Body of pancreas (tissue), 4 donors: ENCODE measurements around the gene KLRB1. TPM values are rescaled to one million over a fixed set of nuclear protein-coding genes. Genes with fewer than 3 reads are reported as not detected.
"Not testable (repeated sequence)": the region's sequence is repeated elsewhere in the genome, so short reads cannot be mapped to it uniquely, and the experiment has no call there.

Source experiments
- ATAC-seq: fragments of 150-250 bp; one replicate; pipeline ENCODE4 v1.9.1; 2016
- DNase-seq, 4 donors: peaks; one replicate each; pipeline ENCODE4 v3.0.0-alpha.2; 2019
- H3K27ac ChIP-seq, 4 donors: fragments of 200-600 bp; sonication (generic); 1 replicate in 3 of 4; 2 replicates in 1 of 4; pipeline versions ENCODE4 v1.5.1 to v1.6.1; 2016 to 2019; ENCODE audit warnings: mild to moderate bottlenecking in 1 of 4, mixed read lengths in 1 of 4, moderate library complexity in 1 of 4
- H3K27me3 ChIP-seq, 2 donors: fragments of 200-600 bp; sonication (generic); one replicate each; pipeline ENCODE4 v1.6.0; 2016; ENCODE audit warnings: mild to moderate bottlenecking in 1 of 2
- H3K36me3 ChIP-seq, 2 donors: fragments of 200-600 bp; sonication (generic); replicated peaks in 1 of 2; 2 replicates each; pipeline ENCODE4 v1.5.1; 2016; ENCODE audit warnings: low read depth in 2 of 2; ENCODE audit not compliant: insufficient read depth in 1 of 2
- H3K4me1 ChIP-seq: fragments of 200-600 bp; sonication (generic); one replicate; pipeline ENCODE4 v1.6.0; 2016
- H3K4me3 ChIP-seq, 2 donors: fragments of 200-600 bp; sonication (generic); 1 replicate in 1 of 2; 2 replicates in 1 of 2; pipeline ENCODE4 v1.5.1; 2016 to 2019
- H3K9me3 ChIP-seq, 3 donors: fragments of 200-600 bp; sonication (generic); 1 replicate in 2 of 3; 2 replicates in 1 of 3; pipeline ENCODE4 v1.5.1; 2016
- CTCF ChIP-seq, 7 experiments: fragments of 450-650 bp in 4 of 7; fragments of 200-600 bp in 3 of 7; sonication (generic) in 3 of 7; IDR thresholded peaks; one replicate each; pipeline ENCODE4 v1.5.1; 2016 to 2019; ENCODE audit warnings: antibody characterized with exemption in 7 of 7
- POLR2A ChIP-seq, 3 donors: fragments of 450-650 bp; IDR thresholded peaks; one replicate each; pipeline ENCODE4 v1.6.1; 2016; ENCODE audit warnings: antibody characterized with exemption in 3 of 3, mild to moderate bottlenecking in 2 of 3
- WGBS, 2 donors: methylation state at CpG; one replicate each; pipeline ENCODE4 v1.1.5; 2017; 5-methylcytosine and 5-hydroxymethylcytosine counted together
- intact Hi-C: fragments of 100-400 bp; cut with DNase I; formaldehyde crosslinking; loops from one replicate; pipeline ENCODE4 v1.15.1; 2023
- total RNA-seq, 2 donors: library from RNA; depleted of rRNA; stranded (reverse); fragments of >200 nt; gene quantifications; one replicate each; pipeline ENCODE4 v1.1.0, GENCODE V29; 2016

Gene KLRB1
- total RNA-seq, 2 donors from 2014 or later, result 0.26 TPM; not detected in 1

GRCh38 chr12:9605483-9605882 is 2.2 kb downstream of the KLRB1 start:
- Histone ChIP-seq H3K4me3 (no peak overlapping the region), H3K4me1 (no peaks in the 10 kb centered on the region), H3K27ac (no peak overlapping the region), H3K36me3 (no peaks in the 10 kb centered on the region), H3K9me3 (no peaks in the 10 kb centered on the region), H3K27me3 (no peaks in the 10 kb centered on the region)
- 87 to 90% methylated on average over 2 of the region's 2 CpGs for WGBS, 2 donors
- intact Hi-C loops, result no loop called here
- TF ChIP-seq POLR2A (IDR thresholded peaks at IDR 0.05) (no peak), CTCF (IDR thresholded peaks at IDR 0.05) (no peak)
- ATAC-seq, result no peak
- DNase-seq, result no peak

- WGBS, 2 donors, result 92 to 95% methylated on average over 5 of the region's 5 CpGs
- H3K27me3 ChIP-seq, result no peaks in the 10 kb centered on the region
- intact Hi-C loops, result no loop called here
- no peak for TF ChIP-seq POLR2A (IDR thresholded peaks at IDR 0.05)
- no peak for TF ChIP-seq CTCF (IDR thresholded peaks at IDR 0.05)
- no peaks in the 10 kb centered on the region for H3K4me1 ChIP-seq
- no peak for ATAC-seq
- H3K36me3 ChIP-seq, result no peaks in the 10 kb centered on the region
- H3K4me3 ChIP-seq, result no peak overlapping the region
- no peaks in the 10 kb centered on the region for H3K9me3 ChIP-seq
- no peak overlapping the region for H3K27ac ChIP-seq
- DNase-seq, result no peak
These were observed 3.4 kb downstream of the KLRB1 start for GRCh38 chr12:9604287-9604686.

GRCh38 chr12:9600426-9600825 is 7.3 kb downstream of the KLRB1 start:
- H3K4me1 ChIP-seq, result peaks cover 11% of the 10 kb centered on the region
- H3K27me3 ChIP-seq, H3K4me3 ChIP-seq, DNase-seq, H3K9me3 ChIP-seq, H3K27ac ChIP-seq, H3K36me3 ChIP-seq, ATAC-seq, intact Hi-C loops: not testable (repeated sequence)
- WGBS, 2 donors, result 50 to 67% methylated on average over 1 to 3 of the region's 3 CpGs

- Histone ChIP-seq H3K36me3 (no peaks in the 10 kb centered on the region), H3K4me1 (peaks cover 11% of the 10 kb centered on the region), H3K9me3 (no peaks in the 10 kb centered on the region), H3K27me3 (no peaks in the 10 kb centered on the region), H3K4me3 (no peak overlapping the region), H3K27ac (no peak overlapping the region)
- ATAC-seq (no peak), DNase-seq (no peak)
- TF ChIP-seq POLR2A (IDR thresholded peaks at IDR 0.05), result no peak
- TF ChIP-seq CTCF (IDR thresholded peaks at IDR 0.05), result no peak
- intact Hi-C loops, result no loop called here
- WGBS, 2 donors, result 7 to 14% methylated on average over 3 of the region's 3 CpGs
These were observed 9.4 kb downstream of the KLRB1 start for GRCh38 chr12:9598363-9598762.

GRCh38 chr12:9597365-9597764 is 10.4 kb downstream of the KLRB1 start:
- H3K36me3 ChIP-seq, result no peaks in the 10 kb centered on the region
- no peak for TF ChIP-seq POLR2A (IDR thresholded peaks at IDR 0.05)
- DNase-seq, result no peak
- H3K4me3 ChIP-seq, result no peak overlapping the region
- no peak for ATAC-seq
- peaks cover 11% of the 10 kb centered on the region for H3K4me1 ChIP-seq
- H3K27ac ChIP-seq, result no peak overlapping the region
- 89% methylated on average over 5 of the region's 5 CpGs for WGBS, 2 donors
- H3K9me3 ChIP-seq, result no peaks in the 10 kb centered on the region
- intact Hi-C loops, result no loop called here
- no peaks in the 10 kb centered on the region for H3K27me3 ChIP-seq

GRCh38 chr12:9590441-9590840 is 17.3 kb downstream of the KLRB1 start:
- intact Hi-C loops, result no loop called here
- H3K4me1 ChIP-seq, result no peaks in the 10 kb centered on the region
- no peak for TF ChIP-seq POLR2A (IDR thresholded peaks at IDR 0.05)
- no peak for TF ChIP-seq CTCF (IDR thresholded peaks at IDR 0.05)
- no peak for DNase-seq
- H3K4me3 ChIP-seq, result no peak overlapping the region
- H3K9me3 ChIP-seq, result no peaks in the 10 kb centered on the region
- no peaks in the 10 kb centered on the region for H3K36me3 ChIP-seq
- 87 to 89% methylated on average over 2 of the region's 2 CpGs for WGBS, 2 donors
- no peak overlapping the region for H3K27ac ChIP-seq
- ATAC-seq, result no peak
- no peaks in the 10 kb centered on the region for H3K27me3 ChIP-seq
